HEK293 (cell line): ENCODE measurements around the gene MRTFA.
"Not testable (repeated sequence)": the region's sequence is repeated elsewhere in the genome, so short reads cannot be mapped to it uniquely, and the experiment has no call there.

Experiments used
- CTCF ChIA-PET: fragments of 350-600 bp; formaldehyde crosslinking; extraction: SDS; loops from one replicate; lab custom pipeline; 2021; ENCODE audit warnings: antibody characterized with exemption; lab: Yijun Ruan, JAX
- POLR2A ChIA-PET: fragments of 300-600 bp; formaldehyde crosslinking; extraction: SDS; loops from one replicate; lab custom pipeline; 2020; ENCODE audit warnings: antibody characterized with exemption, inconsistent platforms; lab: Yijun Ruan, JAX
- H3K27ac ChIP-seq: fragments of 200-500 bp; sonication (Bioruptor generic); 2 replicates; pipeline ENCODE4 v1.5.1; 2014; ENCODE audit warnings: low read depth, low read length, control low read depth, inconsistent platforms; ENCODE audit errors: extremely low read depth
- H3K36me3 ChIP-seq, 2 experiments: fragments of 200-500 bp in 1 of 2; sonication (Bioruptor generic) in 1 of 2; 1 replicate in 1 of 2; 2 replicates in 1 of 2; pipeline ENCODE4 v1.5.1; 2014 to 2017; ENCODE audit warnings: inconsistent platforms in 2 of 2, low read length in 2 of 2; ENCODE audit not compliant: control insufficient read depth in 2 of 2, insufficient read depth in 1 of 2
- H3K4me1 ChIP-seq: fragments of 200-500 bp; sonication (Bioruptor generic); 2 replicates; pipeline ENCODE4 v1.5.1; 2014; ENCODE audit warnings: mild to moderate bottlenecking, low read length, inconsistent platforms; ENCODE audit not compliant: control insufficient read depth, insufficient read depth
- H3K4me3 ChIP-seq: 2 replicates; pipeline ENCODE4 v1.5.1; 2011; ENCODE audit warnings: low read depth, mild to moderate bottlenecking, control low read depth, low read length, moderate library complexity
- H3K9me3 ChIP-seq: fragments of 200-500 bp; sonication (Bioruptor generic); 2 replicates; pipeline ENCODE4 v1.5.1; 2014; ENCODE audit warnings: low read depth, low read length, inconsistent platforms; ENCODE audit not compliant: control insufficient read depth, insufficient read depth
- GLIS1 ChIP-seq: fragments of 450-650 bp; formaldehyde crosslinking; IDR thresholded peaks from 2 replicates; pipeline ENCODE4 v1.5.1; 2016; ENCODE audit warnings: missing biosample characterization, missing genetic modification characterization
- OSR2 ChIP-seq: fragments of 450-650 bp; formaldehyde crosslinking; IDR thresholded peaks from 2 replicates; pipeline ENCODE4 v1.5.1; 2016; ENCODE audit warnings: missing biosample characterization, missing genetic modification characterization
- PRDM1 ChIP-seq: fragments of 450-650 bp; formaldehyde crosslinking; IDR thresholded peaks from 2 replicates; pipeline ENCODE4; 2016; ENCODE audit warnings: missing biosample characterization, missing genetic modification characterization
- PRDM6 ChIP-seq: fragments of 450-650 bp; formaldehyde crosslinking; IDR thresholded peaks from 2 replicates; pipeline ENCODE4 v1.5.1; 2017; ENCODE audit warnings: missing biosample characterization, missing genetic modification characterization
- RBAK ChIP-seq: fragments of 450-650 bp; formaldehyde crosslinking; IDR thresholded peaks from 2 replicates; pipeline ENCODE4 v1.5.1; 2016; ENCODE audit warnings: missing biosample characterization, missing genetic modification characterization
- ZBTB1 ChIP-seq: fragments of 450-650 bp; formaldehyde crosslinking; IDR thresholded peaks from 2 replicates; pipeline ENCODE4 v1.5.1; 2016; ENCODE audit warnings: missing biosample characterization, missing genetic modification characterization
- ZBTB11 ChIP-seq: fragments of 450-650 bp; formaldehyde crosslinking; conservative IDR thresholded peaks from 2 replicates; pipeline ENCODE4 v1.5.1; 2016; ENCODE audit warnings: low read depth, missing biosample characterization, missing genetic modification characterization
- ZFP37 ChIP-seq: fragments of 450-650 bp; formaldehyde crosslinking; IDR thresholded peaks from 2 replicates; pipeline ENCODE4 v1.5.1; 2016; ENCODE audit warnings: missing biosample characterization, missing genetic modification characterization
- ZNF140 ChIP-seq: fragments of 450-650 bp; formaldehyde crosslinking; IDR thresholded peaks from 2 replicates; pipeline ENCODE4 v1.5.1; 2016; ENCODE audit warnings: missing biosample characterization, missing genetic modification characterization
- ZNF18 ChIP-seq: fragments of 450-650 bp; formaldehyde crosslinking; IDR thresholded peaks from 2 replicates; pipeline ENCODE4 v1.5.1; 2016; ENCODE audit warnings: missing biosample characterization, missing genetic modification characterization
- ZNF19 ChIP-seq: fragments of 450-650 bp; formaldehyde crosslinking; IDR thresholded peaks from 2 replicates; pipeline ENCODE4; 2016; ENCODE audit warnings: missing biosample characterization, missing genetic modification characterization, low read depth
- ZNF223 ChIP-seq: fragments of 450-650 bp; formaldehyde crosslinking; IDR thresholded peaks from 2 replicates; pipeline ENCODE4 v1.5.1; 2016; ENCODE audit warnings: missing biosample characterization, missing genetic modification characterization
- ZNF266 ChIP-seq: fragments of 450-650 bp; formaldehyde crosslinking; IDR thresholded peaks from 2 replicates; pipeline ENCODE4 v1.5.1; 2016; ENCODE audit warnings: missing biosample characterization, missing genetic modification characterization, low read depth
- ZNF292 ChIP-seq: fragments of 450-650 bp; formaldehyde crosslinking; IDR thresholded peaks from 2 replicates; pipeline ENCODE4 v1.5.1; 2016; ENCODE audit warnings: low read depth, missing biosample characterization, missing genetic modification characterization, borderline replicate concordance
- ZNF341 ChIP-seq: fragments of 450-650 bp; formaldehyde crosslinking; IDR thresholded peaks from 2 replicates; pipeline ENCODE4; 2016; ENCODE audit warnings: low read depth, missing biosample characterization, missing genetic modification characterization
- ZNF501 ChIP-seq: fragments of 450-650 bp; formaldehyde crosslinking; IDR thresholded peaks from 2 replicates; pipeline ENCODE4 v1.5.1; 2016; ENCODE audit warnings: missing biosample characterization, missing genetic modification characterization
- ZNF510 ChIP-seq: fragments of 450-650 bp; formaldehyde crosslinking; IDR thresholded peaks from 2 replicates; pipeline ENCODE4 v1.5.1; 2018; ENCODE audit warnings: mild to moderate bottlenecking, missing genetic modification characterization, missing biosample characterization; ENCODE audit not compliant: insufficient replicate concordance
- ZNF518A ChIP-seq: fragments of 450-650 bp; formaldehyde crosslinking; conservative IDR thresholded peaks from 2 replicates; pipeline ENCODE4 v1.5.1; 2016; ENCODE audit warnings: low read depth, missing biosample characterization, missing genetic modification characterization
- ZNF529 ChIP-seq: fragments of 450-650 bp; formaldehyde crosslinking; IDR thresholded peaks from 2 replicates; pipeline ENCODE4 v1.5.1; 2017; ENCODE audit warnings: missing genetic modification characterization, missing biosample characterization; ENCODE audit not compliant: insufficient replicate concordance
- ZNF560 ChIP-seq: fragments of 450-650 bp; formaldehyde crosslinking; IDR thresholded peaks from 2 replicates; pipeline ENCODE4 v1.5.1; 2017; ENCODE audit warnings: missing biosample characterization, missing genetic modification characterization, borderline replicate concordance
- ZNF664 ChIP-seq: fragments of 450-650 bp; formaldehyde crosslinking; IDR thresholded peaks from 2 replicates; pipeline ENCODE4 v1.5.1; 2016; ENCODE audit warnings: missing biosample characterization, missing genetic modification characterization
- ZXDB ChIP-seq: fragments of 450-650 bp; formaldehyde crosslinking; IDR thresholded peaks from 2 replicates; pipeline ENCODE4 v1.5.1; 2016; ENCODE audit warnings: missing biosample characterization, missing genetic modification characterization

Gene MRTFA

GRCh38 chr22:40625794-40626193 is 10.7 kb downstream of the MRTFA start:
- not testable (repeated sequence) for H3K36me3 ChIP-seq, H3K9me3 ChIP-seq, H3K4me3 ChIP-seq, H3K27ac ChIP-seq, H3K4me1 ChIP-seq
- POLR2A ChIA-PET = interaction anchor here (3.4 kb wide), 1 partner anchor 11 kb away, joined by 15 read pairs; the partner anchor contains the start of gene MRTFA
- TF ChIP-seq PRDM6 (tag by site-specific recombination) (peak; percentile 20; the same call in 1 of the 2 replicates), PRDM1 (tag by site-specific recombination) (peak; percentile 69), GLIS1 (tag by site-specific recombination) (peak; percentile 78), OSR2 (tag by site-specific recombination) (0 out of 2 replicates have a peak, but pooled peaks have one; percentile 3)
- CTCF ChIA-PET = interaction anchor here (0.8 kb wide), 1 partner anchor 20 kb away, joined by 4 read pairs; no protein-coding TSS in a partner anchor

GRCh38 chr22:40625281-40625680 is 11.2 kb downstream of the MRTFA start:
- POLR2A ChIA-PET = interaction anchor here (1.1 to 3.4 kb wide), 2 partner anchors 11 kb away, joined by 4 to 15 read pairs; partner anchors contain the start of gene MRTFA
- 0 out of 2 replicates have a peak, but pooled peaks have one; percentile 41 for TF ChIP-seq ZNF18 (tag by site-specific recombination)
- peak; percentile 73; the same call in 1 of the 2 replicates for TF ChIP-seq RBAK (tag by site-specific recombination)
- peak; percentile 96 for TF ChIP-seq ZNF518A (tag by site-specific recombination)
- peak; percentile 72 for TF ChIP-seq ZNF529
- peak; percentile 77; the same call in 1 of the 2 replicates for TF ChIP-seq ZBTB1 (tag by site-specific recombination)
- TF ChIP-seq ZNF292 (tag by site-specific recombination) = peak; percentile 80
- TF ChIP-seq ZNF510 (tag by site-specific recombination) = peak; percentile 88
- peak; percentile 41 for TF ChIP-seq ZNF341 (tag by site-specific recombination)
- TF ChIP-seq ZFP37 (tag by site-specific recombination) = peak; percentile 67; the same call in 1 of the 2 replicates
- TF ChIP-seq ZBTB11 (tag by site-specific recombination) = peak; percentile 83
- peak; percentile 54; the same call in 1 of the 2 replicates for TF ChIP-seq ZNF223 (tag by site-specific recombination)
- peak; percentile 48; the same call in 1 of the 2 replicates for TF ChIP-seq ZNF501
- TF ChIP-seq ZXDB (tag by site-specific recombination) = peak; percentile 85
- TF ChIP-seq ZNF140 = peak; percentile 91; the same call in 1 of the 2 replicates
- peak; percentile 90 for TF ChIP-seq ZNF266 (tag by site-specific recombination)
- TF ChIP-seq ZNF664 (tag by site-specific recombination) = peak; percentile 72
- peak; percentile 70; the same call in 1 of the 2 replicates for TF ChIP-seq ZNF560 (tag by site-specific recombination)
- TF ChIP-seq ZNF19 (tag by site-specific recombination) = 0 out of 2 replicates have a peak, but pooled peaks have one; percentile 61

More at GRCh38 chr22:40625281-40625680, 11.2 kb downstream of the MRTFA start:
- not testable (repeated sequence) for H3K36me3 ChIP-seq, H3K27ac ChIP-seq, H3K4me1 ChIP-seq, H3K9me3 ChIP-seq, H3K4me3 ChIP-seq
- CTCF ChIA-PET = interaction anchor here (1.5 kb wide), 1 partner anchor 14 kb away, joined by 5 read pairs; no protein-coding TSS in a partner anchor
